IMR-90 (cell line): ENCODE data around the gene MAGI3. TPM values are rescaled to one million over a fixed set of nuclear protein-coding genes. Genes with fewer than 3 reads are reported as not detected.
"Not testable (repeated sequence)": the region's sequence is repeated elsewhere in the genome, so short reads cannot be mapped to it uniquely, and the experiment has no call there.

ENCODE experiments used
- ATAC-seq: fragments of 200-7000 bp; cut with Tn5 transposase; 2 replicates; pipeline ENCODE4 v1.9.1; 2020; ENCODE audit warnings: low read depth, mild to moderate bottlenecking, moderate library complexity
- BruUV-seq: library from RNA; stranded (reverse); fragments of 400-500 nt; replicated peaks from 2 replicates; lab custom pipeline; 2021; lab: Mats Ljungman, UMichigan
- CTCF ChIA-PET: fragments of 300-600 bp; formaldehyde crosslinking; extraction: SDS; loops from one replicate; lab custom pipeline; 2021; ENCODE audit warnings: antibody characterized with exemption; lab: Yijun Ruan, JAX
- POLR2A ChIA-PET: fragments of 300-600 bp; sonication (Branson Sonifier 250); formaldehyde crosslinking; loops from one replicate; lab custom pipeline; 2022; ENCODE audit warnings: antibody characterized with exemption; ENCODE audit not compliant: unreplicated experiment; lab: Charles Lee
- DNase-seq: peaks from one replicate; pipeline ENCODE4 v3.0.0; 2013
- H2AFZ ChIP-seq: replicated peaks from 2 replicates; pipeline ENCODE3; 2013; ENCODE audit warnings: low read length, mild to moderate bottlenecking; ENCODE audit not compliant: poor library complexity
- H2AK5ac ChIP-seq: 2 replicates; pipeline ENCODE4 v1.6.1; 2013; ENCODE audit warnings: low read depth, low read length, inconsistent platforms
- H2AK9ac ChIP-seq: replicated peaks from 2 replicates; pipeline ENCODE3; 2013; ENCODE audit warnings: mild to moderate bottlenecking, low read depth, low read length, moderate library complexity; ENCODE audit not compliant: poor library complexity
- H2BK120ac ChIP-seq: 2 replicates; pipeline ENCODE4 v1.6.1; 2013; ENCODE audit warnings: low read depth, low read length, inconsistent platforms
- H2BK15ac ChIP-seq: 3 replicates; pipeline ENCODE4 v1.6.1; 2013; ENCODE audit warnings: low read depth, low read length, inconsistent platforms
- H2BK20ac ChIP-seq: 2 replicates; pipeline ENCODE4 v1.6.1; 2013; ENCODE audit warnings: low read depth, mild to moderate bottlenecking, inconsistent platforms, low read length, moderate library complexity
- H2BK5ac ChIP-seq: 2 replicates; pipeline ENCODE4 v1.6.1; 2013; ENCODE audit warnings: mild to moderate bottlenecking, low read depth, low read length, inconsistent platforms; ENCODE audit not compliant: poor library complexity, severe bottlenecking
- H3K14ac ChIP-seq: replicated peaks from 2 replicates; pipeline ENCODE4 v1.6.1; 2013; ENCODE audit warnings: low read depth, low read length, inconsistent platforms
- H3K18ac ChIP-seq: 2 replicates; pipeline ENCODE4 v1.6.1; 2013; ENCODE audit warnings: low read depth, low read length, control low read depth
- H3K23ac ChIP-seq: 2 replicates; pipeline ENCODE4 v1.6.1; 2013; ENCODE audit warnings: low read depth, low read length, inconsistent platforms
- H3K27ac ChIP-seq: 2 replicates; pipeline ENCODE4 v1.5.1; 2013; ENCODE audit warnings: mild to moderate bottlenecking, control low read depth, low read length; ENCODE audit not compliant: insufficient read depth
- H3K27me3 ChIP-seq: 2 replicates; pipeline ENCODE4 v1.6.1; 2013; ENCODE audit warnings: low read length; ENCODE audit not compliant: control insufficient read depth, insufficient read depth
- H3K36me3 ChIP-seq: 2 replicates; pipeline ENCODE4 v1.6.1; 2013; ENCODE audit warnings: low read length, mixed read lengths; ENCODE audit not compliant: control insufficient read depth, insufficient read depth
- H3K4ac ChIP-seq: 2 replicates; pipeline ENCODE4 v1.6.1; 2013; ENCODE audit warnings: low read depth, low read length, inconsistent platforms
- H3K4me1 ChIP-seq: 2 replicates; pipeline ENCODE4 v1.6.1; 2013; ENCODE audit warnings: low read length, mixed read lengths; ENCODE audit not compliant: control insufficient read depth, insufficient read depth
- H3K4me2 ChIP-seq: 2 replicates; pipeline ENCODE4 v1.6.1; 2013; ENCODE audit warnings: low read depth, mild to moderate bottlenecking, control low read depth, low read length, moderate library complexity
- H3K4me3 ChIP-seq: 2 replicates; pipeline ENCODE4 v1.5.1; 2013; ENCODE audit warnings: low read depth, mild to moderate bottlenecking, control low read depth, low read length, moderate library complexity; ENCODE audit not compliant: insufficient read depth
- H3K56ac ChIP-seq: 2 replicates; pipeline ENCODE4 v1.6.1; 2013; ENCODE audit warnings: low read length, inconsistent platforms; ENCODE audit not compliant: insufficient read depth; ENCODE audit errors: extremely low read depth
- H3K79me1 ChIP-seq, 2 experiments: 2 replicates each; pipeline ENCODE4 v1.6.1; 2013; ENCODE audit warnings: low read length in 2 of 2, inconsistent platforms in 1 of 2, low read depth in 1 of 2
- H3K9ac ChIP-seq: 2 replicates; pipeline ENCODE4 v1.6.1; 2013; ENCODE audit warnings: low read depth, low read length, control low read depth
- H3K9me1 ChIP-seq: 2 replicates; pipeline ENCODE4 v1.6.1; 2013; ENCODE audit warnings: low read length, inconsistent platforms; ENCODE audit not compliant: insufficient read depth
- H3K9me3 ChIP-seq: 2 replicates; pipeline ENCODE4 v1.6.1; 2013; ENCODE audit warnings: low read length; ENCODE audit not compliant: control insufficient read depth, insufficient read depth
- H4K20me1 ChIP-seq: 2 replicates; pipeline ENCODE4 v1.6.1; 2013; ENCODE audit warnings: low read length, inconsistent platforms; ENCODE audit not compliant: insufficient read depth
- H4K5ac ChIP-seq: 2 replicates; pipeline ENCODE4 v1.6.1; 2013; ENCODE audit warnings: mild to moderate bottlenecking, low read depth, low read length, control low read depth
- H4K8ac ChIP-seq, 2 experiments: 2 replicates each; pipeline ENCODE4 v1.6.1; 2013; ENCODE audit warnings: low read depth in 2 of 2, low read length in 2 of 2, control low read depth in 1 of 2, inconsistent platforms in 1 of 2
- H4K91ac ChIP-seq: 2 replicates; pipeline ENCODE4 v1.6.1; 2013; ENCODE audit warnings: low read depth, low read length, inconsistent platforms; ENCODE audit not compliant: insufficient read depth
- BHLHE40 ChIP-seq: fragments of 150-350 bp; IDR thresholded peaks from 2 replicates; pipeline ENCODE4 v1.6.1; 2016; ENCODE audit warnings: mild to moderate bottlenecking, low read depth, low read length
- CTCF ChIP-seq: conservative IDR thresholded peaks from 2 replicates; pipeline ENCODE4 v1.5.1; 2012; ENCODE audit warnings: mild to moderate bottlenecking, low read depth, low read length, improper control_type of control experiment
- FOS ChIP-seq: fragments of 150-350 bp; IDR thresholded peaks from 2 replicates; pipeline ENCODE4 v1.6.1; 2016; ENCODE audit warnings: low read depth, low read length
- MAFK ChIP-seq: IDR thresholded peaks from 2 replicates; pipeline ENCODE4 v1.6.1; 2012; ENCODE audit warnings: low read depth, low read length, improper control_type of control experiment
- WGBS, 2 experiments: methylation state at CpG; one replicate each; pipeline versions ENCODE4 v1.1.5 to v1.1.7; 2013; ENCODE audit warnings: missing lambda C conversion rate in 2 of 2; ENCODE audit not compliant: insufficient read length in 1 of 2; ENCODE audit errors: extremely low coverage in 2 of 2; 5-methylcytosine and 5-hydroxymethylcytosine counted together
- dilution Hi-C: fragments of 300-500 bp; cut with HindIII; formaldehyde crosslinking; loops from one replicate; pipeline ENCODE4 v1.14.3; 2018; ENCODE audit warnings: low sequenced_read_pairs; ENCODE audit not compliant: unreplicated experiment
- in situ Hi-C: fragments of 300-500 bp; cut with MboI; formaldehyde crosslinking; loops from 3 replicates; pipeline ENCODE4 v1.14.3; 2019; ENCODE audit warnings: low sequenced_read_pairs, inconsistent platforms, mixed read lengths
- intact Hi-C: fragments of 100-400 bp; cut with micrococcal nuclease; formaldehyde crosslinking; loops from 2 replicates; pipeline ENCODE4 v1.10.0; 2022
- polyA plus RNA-seq, 3 experiments: library from polyadenylated mRNA; depleted of rRNA; stranded (reverse); fragments of >200 nt; gene quantifications; 2 replicates each; pipeline ENCODE4 v1.2.3, GENCODE V29; 2012; ENCODE audit warnings: low replicate concordance in 1 of 3
- total RNA-seq: library from RNA; depleted of rRNA; stranded (reverse); fragments of >200 nt; gene quantifications from 2 replicates; pipeline ENCODE4 v1.2.3, GENCODE V29; 2012

MAGI3 gene
- total and polyA plus RNA-seq, 2 of the 4 experiments (the other 2 are of a cell fraction) = 2.5 to 8.8 TPM

- no peak for TF ChIP-seq BHLHE40
- TF ChIP-seq MAFK = no peak
- no peak for TF ChIP-seq CTCF
- no peak for TF ChIP-seq FOS
- in situ Hi-C loops (no loop called here), dilution Hi-C loops (no loop called here), intact Hi-C loops (loop anchor here (5.0 kb wide), 1 partner anchor 37 kb away; no protein-coding TSS in a partner anchor)
- H3K27me3 ChIP-seq = no peaks in the 10 kb centered on the region
- H3K56ac ChIP-seq = no peak overlapping the region
- no peak overlapping the region for H2BK120ac ChIP-seq
- ATAC-seq (no peak), DNase-seq (no peak)
- H3K27ac ChIP-seq = no peak overlapping the region
- H2BK5ac ChIP-seq = no peak overlapping the region
- H2AFZ ChIP-seq = no peak overlapping the region
- peaks cover 15% of the 10 kb centered on the region for H3K9me3 ChIP-seq
- no peak overlapping the region for H2AK5ac ChIP-seq
- H2BK15ac ChIP-seq = no peak overlapping the region
- ChIA-PET CTCF (no interaction called here), POLR2A (no interaction called here)
- peaks cover 0 to 10% of the 10 kb centered on the region in 2 experiments; a peak in 2 of 4 replicates for H3K79me1 ChIP-seq
- H4K8ac ChIP-seq = no peak overlapping the region
- no peak overlapping the region for H3K4me3 ChIP-seq
- no CpG with 5 or more reads among the region's 5 CpGs for WGBS, 2 experiments
- no peak overlapping the region for H4K91ac ChIP-seq
- no peaks in the 10 kb centered on the region for H3K4me1 ChIP-seq
- H3K9ac ChIP-seq = no peak overlapping the region
- no peak overlapping the region for H2AK9ac ChIP-seq
- no peak overlapping the region for H2BK20ac ChIP-seq
- H3K18ac ChIP-seq = no peak overlapping the region
- H4K5ac ChIP-seq = no peak overlapping the region
- no peak overlapping the region for H3K4me2 ChIP-seq
- no peak overlapping the region for H3K4ac ChIP-seq
- no peaks in the 10 kb centered on the region for H3K36me3 ChIP-seq
- no peak overlapping the region for H3K23ac ChIP-seq
- H4K20me1 ChIP-seq = no peaks in the 10 kb centered on the region
- no peaks in the 10 kb centered on the region for H3K9me1 ChIP-seq
- BruUV-seq = no TSS peak
- no peak overlapping the region for H3K14ac ChIP-seq
These were observed 89.7 kb downstream of the MAGI3 start for GRCh38 chr1:113479713-113480676.

- H3K4me1 ChIP-seq, H2BK20ac ChIP-seq, H4K5ac ChIP-seq, CTCF ChIA-PET, H3K56ac ChIP-seq, H3K9ac ChIP-seq, in situ Hi-C loops, H3K79me1 ChIP-seq, H4K20me1 ChIP-seq, POLR2A ChIA-PET, H2BK5ac ChIP-seq, dilution Hi-C loops, H2AFZ ChIP-seq, H3K4ac ChIP-seq, BruUV-seq, H3K18ac ChIP-seq, H2AK9ac ChIP-seq, H3K9me1 ChIP-seq, H3K4me3 ChIP-seq, H2BK15ac ChIP-seq, H3K14ac ChIP-seq, H3K36me3 ChIP-seq, intact Hi-C loops, H3K27ac ChIP-seq, DNase-seq, H3K27me3 ChIP-seq, H2BK120ac ChIP-seq, ATAC-seq, H4K8ac ChIP-seq, H4K91ac ChIP-seq, H2AK5ac ChIP-seq, H3K4me2 ChIP-seq, H3K23ac ChIP-seq, H3K9me3 ChIP-seq: not testable (repeated sequence)
- no CpG with 5 or more reads among the region's 3 CpGs for WGBS, 2 experiments
These were observed 94.8 kb downstream of the MAGI3 start for GRCh38 chr1:113485131-113485530.
